ENCODE measurements around the gene USH1C. TPM values are rescaled to one million over a fixed set of nuclear protein-coding genes. Genes with fewer than 3 reads are reported as not detected.

The USH1C gene
- polyA plus RNA-seq, 3 donors, result not detected

- Histone ChIP-seq H3K79me2 (ENCODE audit: insufficient read depth, low read length) (no peaks in the 10 kb centered on the region), H3K36me3 (replicated peaks in 1 of 2; ENCODE audit: control insufficient read depth in 1 of 2, insufficient read depth in 2 of 2, low read length in 2 of 2) (no peaks in the 10 kb centered on the region), H3K4me1 (ENCODE audit: control insufficient read depth in 1 of 2, insufficient read depth in 2 of 2, low read length in 2 of 2) (no peaks in the 10 kb centered on the region), H3K4me3 (replicated peaks in 1 of 3; ENCODE audit: low read depth in 2 of 3, low read length in 3 of 3) (no peak overlapping the region), H3K9ac (ENCODE audit: insufficient read depth, low read length, poor library complexity, severe bottlenecking) (no peak overlapping the region), H3K9me3 (replicated peaks in 1 of 2; ENCODE audit: control insufficient read depth in 1 of 2, insufficient read depth in 1 of 2, low read length in 2 of 2) (no peaks in the 10 kb centered on the region), H2AFZ (ENCODE audit: insufficient read depth, low read depth, low read length, poor library complexity, severe bottlenecking) (no peak overlapping the region), H4K20me1 (ENCODE audit: insufficient read depth, low read length) (no peaks in the 10 kb centered on the region), H3K27me3 (ENCODE audit: control insufficient read depth in 2 of 2, insufficient read depth in 2 of 2, low read length in 2 of 2) (no peaks in the 10 kb centered on the region), H3K27ac (ENCODE audit: low read depth in 1 of 2, low read length in 2 of 2) (no peak overlapping the region), H3K4me2 (replicated peaks; ENCODE audit: extremely low read depth, low read length, poor library complexity, severe bottlenecking) (no peak overlapping the region)
- no peak overlapping the region for H3K4me3 Mint-ChIP-seq
- H3K4me1 Mint-ChIP-seq, result no peaks in the 10 kb centered on the region
- H3K36me3 Mint-ChIP-seq, result no peaks in the 10 kb centered on the region
- H3K27ac Mint-ChIP-seq, result peak overlapping the region in 1 of 7 donors; percentile 50
- H3K27me3 Mint-ChIP-seq (ENCODE audit: low read depth in 3 of 3), result peaks cover 4 to 9% (median 6%) of the 10 kb centered on the region in 3 donors
- 100% methylated on average over 1 of the region's 4 CpGs for WGBS (ENCODE audit: insufficient coverage)
- no peak for DNase-seq
- no peaks in the 10 kb centered on the region for H3K9me3 Mint-ChIP-seq
- intact Hi-C loops (cut with micrococcal nuclease), result loop anchor here in 1 of 2 donors (10.0 kb wide), 1 partner anchor 270 kb away; no protein-coding TSS in a partner anchor
- TF ChIP-seq, protein P1, sequence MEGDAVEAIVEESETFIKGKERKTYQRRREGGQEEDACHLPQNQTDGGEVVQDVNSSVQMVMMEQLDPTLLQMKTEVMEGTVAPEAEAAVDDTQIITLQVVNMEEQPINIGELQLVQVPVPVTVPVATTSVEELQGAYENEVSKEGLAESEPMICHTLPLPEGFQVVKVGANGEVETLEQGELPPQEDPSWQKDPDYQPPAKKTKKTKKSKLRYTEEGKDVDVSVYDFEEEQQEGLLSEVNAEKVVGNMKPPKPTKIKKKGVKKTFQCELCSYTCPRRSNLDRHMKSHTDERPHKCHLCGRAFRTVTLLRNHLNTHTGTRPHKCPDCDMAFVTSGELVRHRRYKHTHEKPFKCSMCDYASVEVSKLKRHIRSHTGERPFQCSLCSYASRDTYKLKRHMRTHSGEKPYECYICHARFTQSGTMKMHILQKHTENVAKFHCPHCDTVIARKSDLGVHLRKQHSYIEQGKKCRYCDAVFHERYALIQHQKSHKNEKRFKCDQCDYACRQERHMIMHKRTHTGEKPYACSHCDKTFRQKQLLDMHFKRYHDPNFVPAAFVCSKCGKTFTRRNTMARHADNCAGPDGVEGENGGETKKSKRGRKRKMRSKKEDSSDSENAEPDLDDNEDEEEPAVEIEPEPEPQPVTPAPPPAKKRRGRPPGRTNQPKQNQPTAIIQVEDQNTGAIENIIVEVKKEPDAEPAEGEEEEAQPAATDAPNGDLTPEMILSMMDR (IDR thresholded peaks at IDR 0.05), result no peak
Measured at GRCh38 chr11:17505146-17505545, 39.1 kb downstream of the USH1C start.

GRCh38 chr11:17504330-17505107, 39.7 kb downstream of the USH1C start:
- Histone ChIP-seq H3K9ac (ENCODE audit: insufficient read depth, low read length, poor library complexity, severe bottlenecking) (no peak overlapping the region), H3K4me3 (replicated peaks in 1 of 3; ENCODE audit: low read depth in 2 of 3, low read length in 3 of 3) (no peak overlapping the region), H3K27ac (ENCODE audit: low read depth in 1 of 2, low read length in 2 of 2) (no peak overlapping the region), H3K4me1 (ENCODE audit: control insufficient read depth in 1 of 2, insufficient read depth in 2 of 2, low read length in 2 of 2) (no peaks in the 10 kb centered on the region), H3K4me2 (replicated peaks; ENCODE audit: extremely low read depth, low read length, poor library complexity, severe bottlenecking) (no peak overlapping the region), H2AFZ (ENCODE audit: insufficient read depth, low read depth, low read length, poor library complexity, severe bottlenecking) (no peak overlapping the region), H3K27me3 (ENCODE audit: control insufficient read depth in 2 of 2, insufficient read depth in 2 of 2, low read length in 2 of 2) (no peaks in the 10 kb centered on the region), H3K36me3 (replicated peaks in 1 of 2; ENCODE audit: control insufficient read depth in 1 of 2, insufficient read depth in 2 of 2, low read length in 2 of 2) (no peaks in the 10 kb centered on the region), H3K9me3 (replicated peaks in 1 of 2; ENCODE audit: control insufficient read depth in 1 of 2, insufficient read depth in 1 of 2, low read length in 2 of 2) (no peaks in the 10 kb centered on the region), H4K20me1 (ENCODE audit: insufficient read depth, low read length) (no peaks in the 10 kb centered on the region), H3K79me2 (ENCODE audit: insufficient read depth, low read length) (no peaks in the 10 kb centered on the region)
- peak; percentile 33 to 53 (median 46) for DNase-seq
- no peaks in the 10 kb centered on the region for H3K9me3 Mint-ChIP-seq
- intact Hi-C loops (cut with micrococcal nuclease), result loop anchor here (5.0 to 10.0 kb wide), 4 partner anchors 117 to 277 kb away; partner anchors contain the start of gene KCNJ11 (in 1 of the 2)
- peaks cover 4 to 7% (median 5%) of the 10 kb centered on the region in 3 donors for H3K27me3 Mint-ChIP-seq (ENCODE audit: low read depth in 3 of 3)
- H3K36me3 Mint-ChIP-seq, result no peaks in the 10 kb centered on the region
- peak overlapping the region in 1 of 7 donors; percentile 50 for H3K27ac Mint-ChIP-seq
- TF ChIP-seq, protein P1 (IDR thresholded peaks at IDR 0.05), result peak; percentile 77
- WGBS (ENCODE audit: insufficient coverage), result 42% methylated on average over 7 of the region's 9 CpGs
- H3K4me3 Mint-ChIP-seq, result no peak overlapping the region
- H3K4me1 Mint-ChIP-seq, result no peaks in the 10 kb centered on the region

All from CD14-positive monocyte (primary cell).